ENCODE results near the gene GOLGA6L7.
"Not testable (repeated sequence)": the region's sequence is repeated elsewhere in the genome, so short reads cannot be mapped to it uniquely, and the experiment has no call there.

Gene GOLGA6L7

GRCh38 chr15:28819019-28819929 lies 29.2 kb downstream of the GOLGA6L7 start:
- peak overlapping the region; percentile 65 for H3K27ac Mint-ChIP-seq (ENCODE audit: low read depth)
- DNase-seq (ENCODE audit: low spot score in 2 of 2); H3K4me1 Mint-ChIP-seq; H3K36me3 Mint-ChIP-seq (ENCODE audit: insufficient read depth); H3K4me3 Mint-ChIP-seq; H3K9me3 Mint-ChIP-seq; H3K27me3 Mint-ChIP-seq: not testable (repeated sequence)
- peak; percentile 43 for ATAC-seq (replicated peaks; ENCODE audit: extremely low read depth, poor library complexity, severe bottlenecking)

DNA sequence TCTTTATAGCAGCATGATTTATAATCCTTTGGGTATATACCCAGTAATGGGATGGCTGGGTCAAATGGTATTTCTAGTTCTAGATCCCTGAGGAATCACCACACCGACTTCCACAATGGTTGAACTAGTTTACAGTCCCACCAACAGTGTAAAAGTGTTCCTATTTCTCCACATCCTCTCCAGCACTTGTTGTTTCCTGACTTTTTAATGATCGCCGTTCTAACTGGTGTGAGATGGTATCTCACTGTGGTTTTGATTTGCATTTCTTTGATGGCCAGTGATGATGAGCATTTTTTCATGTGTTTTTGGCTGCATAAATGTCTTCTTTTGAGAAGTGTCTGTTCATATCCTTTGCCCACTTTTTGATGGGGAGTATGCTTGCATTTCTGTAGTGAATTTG lies 30.3 kb downstream of the GOLGA6L7 start:
- not testable (repeated sequence) for H3K4me1 Mint-ChIP-seq; H3K36me3 Mint-ChIP-seq (ENCODE audit: insufficient read depth); H3K9me3 Mint-ChIP-seq; ATAC-seq (replicated peaks; ENCODE audit: extremely low read depth, poor library complexity, severe bottlenecking); DNase-seq (ENCODE audit: low spot score in 2 of 2); H3K27me3 Mint-ChIP-seq; H3K4me3 Mint-ChIP-seq; H3K27ac Mint-ChIP-seq (ENCODE audit: low read depth)

GRCh38 chr15:28814059-28814458 lies 34.4 kb downstream of the GOLGA6L7 start:
- not testable (repeated sequence) for H3K4me3 Mint-ChIP-seq; DNase-seq (ENCODE audit: low spot score in 2 of 2); H3K36me3 Mint-ChIP-seq (ENCODE audit: insufficient read depth); H3K27me3 Mint-ChIP-seq; H3K27ac Mint-ChIP-seq (ENCODE audit: low read depth); ATAC-seq (replicated peaks; ENCODE audit: extremely low read depth, poor library complexity, severe bottlenecking); H3K4me1 Mint-ChIP-seq; H3K9me3 Mint-ChIP-seq

DNA sequence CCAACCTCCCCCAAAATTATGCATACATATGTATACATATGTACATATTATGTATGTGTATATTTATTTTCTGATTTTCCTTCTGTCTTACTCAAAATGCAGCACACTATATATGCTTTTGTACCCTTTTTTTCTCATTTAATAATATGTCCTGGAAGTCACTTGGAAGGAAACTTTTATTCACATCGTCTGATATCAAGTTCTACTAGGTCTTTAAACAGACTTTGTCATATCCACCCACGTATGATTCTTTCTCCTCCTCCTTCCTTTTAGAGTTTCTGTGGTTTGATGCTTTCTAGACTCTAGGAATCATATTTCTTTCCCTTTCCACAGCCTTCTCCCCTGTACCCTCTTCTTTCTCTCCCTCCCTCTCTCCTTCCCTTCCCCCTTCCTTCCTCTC lies 35.1 kb downstream of the GOLGA6L7 start:
- H3K4me3 Mint-ChIP-seq; DNase-seq (ENCODE audit: low spot score in 2 of 2); H3K27me3 Mint-ChIP-seq; H3K4me1 Mint-ChIP-seq; H3K9me3 Mint-ChIP-seq; ATAC-seq (replicated peaks; ENCODE audit: extremely low read depth, poor library complexity, severe bottlenecking); H3K36me3 Mint-ChIP-seq (ENCODE audit: insufficient read depth); H3K27ac Mint-ChIP-seq (ENCODE audit: low read depth): not testable (repeated sequence)

DNA sequence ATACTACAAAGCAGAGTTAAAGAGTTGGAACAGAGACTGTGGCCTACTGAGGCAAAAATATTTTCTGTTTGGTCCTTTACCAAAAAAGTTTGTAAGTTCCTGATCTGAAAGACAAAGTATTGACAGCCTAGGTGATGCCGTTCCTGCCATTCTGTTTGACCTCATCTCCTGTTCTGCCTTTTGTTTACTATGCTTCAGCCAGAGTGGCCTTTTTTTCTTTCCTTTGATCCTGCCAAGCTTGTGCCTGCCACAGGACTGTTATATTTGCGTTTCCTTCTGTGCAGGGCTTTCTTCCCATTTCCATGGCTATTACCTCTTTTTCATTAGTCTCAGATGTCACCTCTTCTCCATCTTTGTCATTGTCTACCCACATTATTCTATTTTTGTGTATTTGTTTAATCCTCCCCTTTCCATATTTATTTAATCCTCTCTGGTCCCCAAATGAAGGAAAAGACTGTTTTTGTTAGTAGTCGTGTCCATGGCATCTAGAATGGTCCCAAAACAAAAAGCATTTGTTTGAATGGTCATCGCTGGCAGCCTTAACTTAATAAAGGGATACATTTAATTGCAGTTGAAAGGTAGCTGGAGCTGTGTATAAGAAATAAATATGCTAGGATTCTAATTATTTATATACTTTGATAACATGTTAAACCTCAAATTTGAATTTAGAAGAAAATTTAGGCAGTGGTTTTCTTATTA lies 36.4 kb downstream of the GOLGA6L7 start:
- DNase-seq (ENCODE audit: low spot score in 2 of 2); H3K4me3 Mint-ChIP-seq; H3K9me3 Mint-ChIP-seq; H3K27ac Mint-ChIP-seq (ENCODE audit: low read depth); H3K27me3 Mint-ChIP-seq; H3K4me1 Mint-ChIP-seq; H3K36me3 Mint-ChIP-seq (ENCODE audit: insufficient read depth); ATAC-seq (replicated peaks; ENCODE audit: extremely low read depth, poor library complexity, severe bottlenecking): not testable (repeated sequence)

DNA sequence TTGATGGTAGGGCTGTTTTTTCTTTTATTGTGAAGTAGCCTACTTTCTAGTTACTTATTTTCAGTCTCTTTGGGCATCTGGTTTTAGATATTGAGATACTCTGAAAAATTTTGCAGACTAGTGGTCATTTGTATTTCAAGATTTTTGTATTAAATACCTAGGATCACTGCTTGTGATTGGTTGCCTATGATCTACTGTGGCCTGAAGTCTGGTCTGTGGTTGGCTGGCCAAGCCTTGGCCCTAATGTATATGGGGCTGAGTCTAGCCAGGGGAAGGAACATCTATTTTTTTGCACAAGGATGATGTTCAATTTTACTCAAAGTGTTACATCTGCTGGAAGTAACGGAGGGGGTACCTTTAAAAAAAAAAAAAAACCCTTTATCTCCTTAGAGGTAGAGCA lies 38.0 kb downstream of the GOLGA6L7 start:
- not testable (repeated sequence) for H3K4me1 Mint-ChIP-seq; H3K9me3 Mint-ChIP-seq; H3K27ac Mint-ChIP-seq (ENCODE audit: low read depth); H3K4me3 Mint-ChIP-seq; DNase-seq (ENCODE audit: low spot score in 2 of 2); ATAC-seq (replicated peaks; ENCODE audit: extremely low read depth, poor library complexity, severe bottlenecking); H3K36me3 Mint-ChIP-seq (ENCODE audit: insufficient read depth); H3K27me3 Mint-ChIP-seq

DNA sequence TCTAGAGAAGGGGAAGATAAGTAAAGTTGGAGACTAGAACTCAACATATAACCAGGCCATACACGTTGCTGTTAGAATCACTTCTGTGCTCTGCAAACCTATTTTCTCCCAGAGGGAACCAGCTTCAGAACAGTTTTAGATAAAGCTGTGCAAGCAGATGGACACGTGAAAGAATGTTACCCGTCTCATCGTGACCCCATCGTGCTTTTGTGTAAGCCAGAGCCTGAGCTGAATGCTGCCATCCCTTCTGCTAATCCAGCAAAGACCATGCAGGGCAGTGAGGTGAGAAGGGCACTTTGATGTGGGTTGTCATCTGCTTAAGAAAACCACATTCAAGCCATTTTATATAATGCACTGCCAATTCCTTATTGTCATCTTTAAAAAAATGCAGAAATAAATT lies 40.3 kb downstream of the GOLGA6L7 start:
- H3K4me1 Mint-ChIP-seq; H3K9me3 Mint-ChIP-seq; H3K36me3 Mint-ChIP-seq (ENCODE audit: insufficient read depth); H3K27ac Mint-ChIP-seq (ENCODE audit: low read depth); H3K27me3 Mint-ChIP-seq; DNase-seq (ENCODE audit: low spot score in 2 of 2); ATAC-seq (replicated peaks; ENCODE audit: extremely low read depth, poor library complexity, severe bottlenecking); H3K4me3 Mint-ChIP-seq: not testable (repeated sequence)

DNA sequence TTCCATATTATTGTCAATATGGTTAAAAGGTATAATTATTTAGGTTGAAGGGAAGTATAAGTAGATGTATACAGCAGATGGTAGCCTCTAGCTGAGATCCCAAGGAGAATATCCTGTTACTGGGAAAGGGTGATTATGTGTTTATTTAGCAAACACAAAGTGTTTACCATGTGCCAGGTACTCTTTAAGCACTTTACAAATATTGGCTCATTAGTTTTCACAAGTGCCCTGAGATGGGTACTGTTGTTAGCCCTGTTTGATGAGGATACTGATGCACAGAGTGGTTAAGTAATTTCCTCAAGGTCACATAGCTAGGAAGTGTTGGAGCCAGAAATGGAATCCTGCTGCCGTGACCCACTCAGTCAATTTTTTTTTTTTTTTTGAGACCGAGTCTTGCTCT lies 48.1 kb downstream of the GOLGA6L7 start:
- not testable (repeated sequence) for H3K9me3 Mint-ChIP-seq; DNase-seq (ENCODE audit: low spot score in 2 of 2); H3K4me1 Mint-ChIP-seq; H3K4me3 Mint-ChIP-seq; H3K27ac Mint-ChIP-seq (ENCODE audit: low read depth); H3K36me3 Mint-ChIP-seq (ENCODE audit: insufficient read depth); ATAC-seq (replicated peaks; ENCODE audit: extremely low read depth, poor library complexity, severe bottlenecking)
- H3K27me3 Mint-ChIP-seq = peaks cover 26% of the 10 kb centered on the region

DNA sequence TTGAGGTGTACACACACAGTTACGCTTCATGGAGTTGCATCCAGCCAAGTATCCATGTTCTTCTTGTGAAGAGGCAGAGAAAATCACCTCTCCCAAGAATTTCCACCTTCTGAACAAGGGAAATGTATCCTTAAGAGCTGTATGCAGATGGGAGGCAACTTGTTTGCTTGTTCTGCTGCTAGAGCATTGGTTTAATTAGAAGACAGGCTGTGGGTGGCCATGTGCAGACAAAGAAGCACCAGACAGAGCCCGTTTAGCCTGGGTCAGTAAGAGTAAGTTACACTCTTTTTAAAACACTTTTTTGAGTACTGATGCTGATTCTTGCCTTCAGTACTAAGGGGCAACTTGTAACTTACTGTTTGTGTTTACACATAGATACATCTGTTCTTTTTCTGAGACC lies 50.2 kb downstream of the GOLGA6L7 start:
- H3K36me3 Mint-ChIP-seq (ENCODE audit: insufficient read depth); H3K4me3 Mint-ChIP-seq; DNase-seq (ENCODE audit: low spot score in 2 of 2); H3K27ac Mint-ChIP-seq (ENCODE audit: low read depth); H3K9me3 Mint-ChIP-seq; ATAC-seq (replicated peaks; ENCODE audit: extremely low read depth, poor library complexity, severe bottlenecking); H3K4me1 Mint-ChIP-seq: not testable (repeated sequence)
- H3K27me3 Mint-ChIP-seq = peaks cover 26% of the 10 kb centered on the region

GRCh38 chr15:28794231-28794630 lies 54.2 kb downstream of the GOLGA6L7 start:
- H3K9me3 Mint-ChIP-seq; H3K4me1 Mint-ChIP-seq; DNase-seq (ENCODE audit: low spot score in 2 of 2); ATAC-seq (replicated peaks; ENCODE audit: extremely low read depth, poor library complexity, severe bottlenecking); H3K4me3 Mint-ChIP-seq; H3K27ac Mint-ChIP-seq (ENCODE audit: low read depth); H3K36me3 Mint-ChIP-seq (ENCODE audit: insufficient read depth): not testable (repeated sequence)
- H3K27me3 Mint-ChIP-seq = peaks cover 35% of the 10 kb centered on the region

All from central memory CD8-positive, alpha-beta T cell (primary cell).